Measurements from ENCODE around the gene SHC2.
"Not testable (repeated sequence)": the region's sequence is repeated elsewhere in the genome, so short reads cannot be mapped to it uniquely, and the experiment has no call there.

SHC2 gene

GRCh38 chr19:389255-389934, 71.4 kb downstream of the SHC2 start:
- Histone ChIP-seq H3K36me3 (ENCODE audit: insufficient read depth, low read length) (no peaks in the 10 kb centered on the region), H3K9me3 (ENCODE audit: insufficient read depth, low read depth, low read length) (no peaks in the 10 kb centered on the region; the same call in 1 of the 2 replicates), H3K9ac (ENCODE audit: low read depth, low read length) (no peak overlapping the region), H3K4me3 (ENCODE audit: low read length) (no peak overlapping the region), H3K27ac (ENCODE audit: low read depth, low read length) (no peak overlapping the region), H3K27me3 (ENCODE audit: insufficient read depth, low read length) (no peaks in the 10 kb centered on the region), H3K4me1 (ENCODE audit: insufficient read depth, low read length) (peaks cover 24% of the 10 kb centered on the region)
- 82% methylated on average over 21 of the region's 21 CpGs for WGBS

- no peak overlapping the region for H3K4me3 ChIP-seq (ENCODE audit: low read length)
- no peaks in the 10 kb centered on the region for H3K36me3 ChIP-seq (ENCODE audit: insufficient read depth, low read length)
- H3K9me3 ChIP-seq (ENCODE audit: insufficient read depth, low read depth, low read length), result no peaks in the 10 kb centered on the region
- H3K27me3 ChIP-seq (ENCODE audit: insufficient read depth, low read length), result no peaks in the 10 kb centered on the region
- peaks cover 28% of the 10 kb centered on the region for H3K4me1 ChIP-seq (ENCODE audit: insufficient read depth, low read length)
- no peak overlapping the region for H3K9ac ChIP-seq (ENCODE audit: low read depth, low read length)
- WGBS, result 88% methylated on average over 17 of the region's 17 CpGs
- H3K27ac ChIP-seq (ENCODE audit: low read depth, low read length), result no peak overlapping the region
Observed at GRCh38 chr19:388691-389090, 72.1 kb downstream of the SHC2 start.

GRCh38 chr19:387777-388176, 73.1 kb downstream of the SHC2 start:
- Histone ChIP-seq H3K27ac (ENCODE audit: low read depth, low read length) (peak overlapping the region; percentile 71; the same call in 1 of the 2 replicates), H3K4me3 (ENCODE audit: low read length) (no peak overlapping the region), H3K9ac (ENCODE audit: low read depth, low read length) (no peak overlapping the region), H3K36me3 (ENCODE audit: insufficient read depth, low read length) (no peaks in the 10 kb centered on the region), H3K4me1 (ENCODE audit: insufficient read depth, low read length) (peaks cover 28% of the 10 kb centered on the region), H3K27me3 (ENCODE audit: insufficient read depth, low read length) (no peaks in the 10 kb centered on the region), H3K9me3 (ENCODE audit: insufficient read depth, low read depth, low read length) (no peaks in the 10 kb centered on the region)
- WGBS, result 87% methylated on average over 17 of the region's 21 CpGs

- peaks cover 28% of the 10 kb centered on the region for H3K4me1 ChIP-seq (ENCODE audit: insufficient read depth, low read length)
- peak overlapping the region; percentile 75; the same call in 1 of the 2 replicates for H3K27ac ChIP-seq (ENCODE audit: low read depth, low read length)
- not testable (repeated sequence) for H3K27me3 ChIP-seq (ENCODE audit: insufficient read depth, low read length); H3K36me3 ChIP-seq (ENCODE audit: insufficient read depth, low read length); H3K9me3 ChIP-seq (ENCODE audit: insufficient read depth, low read depth, low read length); H3K4me3 ChIP-seq (ENCODE audit: low read length)
- peak overlapping the region; percentile 47; the same call in 1 of the 2 replicates for H3K9ac ChIP-seq (ENCODE audit: low read depth, low read length)
- WGBS, result 21% methylated on average over 18 of the region's 22 CpGs
Observed at GRCh38 chr19:386632-387301, 74.1 kb downstream of the SHC2 start.

GRCh38 chr19:386189-386588, 74.6 kb downstream of the SHC2 start:
- peak overlapping the region; percentile 49; the same call in 1 of the 2 replicates for H3K27ac ChIP-seq (ENCODE audit: low read depth, low read length)
- H3K4me3 ChIP-seq (ENCODE audit: low read length); H3K36me3 ChIP-seq (ENCODE audit: insufficient read depth, low read length); H3K27me3 ChIP-seq (ENCODE audit: insufficient read depth, low read length); H3K9me3 ChIP-seq (ENCODE audit: insufficient read depth, low read depth, low read length): not testable (repeated sequence)
- H3K9ac ChIP-seq (ENCODE audit: low read depth, low read length), result peak overlapping the region; percentile 47; the same call in 1 of the 2 replicates
- peaks cover 28% of the 10 kb centered on the region for H3K4me1 ChIP-seq (ENCODE audit: insufficient read depth, low read length)
- 90% methylated on average over 7 of the region's 8 CpGs for WGBS

- Histone ChIP-seq H3K4me1 (ENCODE audit: insufficient read depth, low read length) (peaks cover 28% of the 10 kb centered on the region), H3K27ac (ENCODE audit: low read depth, low read length) (no peak overlapping the region; the same call in 1 of the 2 replicates), H3K27me3 (ENCODE audit: insufficient read depth, low read length) (no peaks in the 10 kb centered on the region), H3K9ac (ENCODE audit: low read depth, low read length) (no peak overlapping the region), H3K36me3 (ENCODE audit: insufficient read depth, low read length) (no peaks in the 10 kb centered on the region), H3K4me3 (ENCODE audit: low read length) (no peak overlapping the region), H3K9me3 (ENCODE audit: insufficient read depth, low read depth, low read length) (no peaks in the 10 kb centered on the region)
- 76% methylated on average over 9 of the region's 9 CpGs for WGBS
Observed at GRCh38 chr19:384799-385169, 76.0 kb downstream of the SHC2 start.

- WGBS, result 36% methylated on average over 44 of the region's 44 CpGs
- H3K4me3 ChIP-seq (ENCODE audit: low read length), result no peak overlapping the region
Observed at GRCh38 chr19:383922-384798, 76.7 kb downstream of the SHC2 start.

GRCh38 chr19:383040-383439, 77.8 kb downstream of the SHC2 start:
- Histone ChIP-seq H3K36me3 (ENCODE audit: insufficient read depth, low read length) (no peaks in the 10 kb centered on the region), H3K4me3 (ENCODE audit: low read length) (no peak overlapping the region), H3K4me1 (ENCODE audit: insufficient read depth, low read length) (peaks cover 17% of the 10 kb centered on the region), H3K9ac (ENCODE audit: low read depth, low read length) (no peak overlapping the region), H3K9me3 (ENCODE audit: insufficient read depth, low read depth, low read length) (no peaks in the 10 kb centered on the region), H3K27ac (ENCODE audit: low read depth, low read length) (no peak overlapping the region), H3K27me3 (ENCODE audit: insufficient read depth, low read length) (no peaks in the 10 kb centered on the region)
- 91% methylated on average over 19 of the region's 19 CpGs for WGBS

More at GRCh38 chr19:383922-384798, 76.7 kb downstream of the SHC2 start:
- no peaks in the 10 kb centered on the region for H3K27me3 ChIP-seq (ENCODE audit: insufficient read depth, low read length)
- H3K27ac ChIP-seq (ENCODE audit: low read depth, low read length), result peak overlapping the region; percentile 53; the same call in 1 of the 2 replicates
- no peaks in the 10 kb centered on the region for H3K36me3 ChIP-seq (ENCODE audit: insufficient read depth, low read length)
- peaks cover 23% of the 10 kb centered on the region for H3K4me1 ChIP-seq (ENCODE audit: insufficient read depth, low read length)
- H3K9me3 ChIP-seq (ENCODE audit: insufficient read depth, low read depth, low read length), result no peaks in the 10 kb centered on the region
- H3K9ac ChIP-seq (ENCODE audit: low read depth, low read length), result no peak overlapping the region

GRCh38 chr19:382578-382977, 78.3 kb downstream of the SHC2 start:
- not testable (repeated sequence) for H3K27ac ChIP-seq (ENCODE audit: low read depth, low read length); H3K4me3 ChIP-seq (ENCODE audit: low read length); H3K9me3 ChIP-seq (ENCODE audit: insufficient read depth, low read depth, low read length); H3K9ac ChIP-seq (ENCODE audit: low read depth, low read length); H3K36me3 ChIP-seq (ENCODE audit: insufficient read depth, low read length); H3K27me3 ChIP-seq (ENCODE audit: insufficient read depth, low read length)
- peaks cover 15% of the 10 kb centered on the region for H3K4me1 ChIP-seq (ENCODE audit: insufficient read depth, low read length)
- WGBS, result 82% methylated on average over 7 of the region's 9 CpGs

- not testable (repeated sequence) for H3K27ac ChIP-seq (ENCODE audit: low read depth, low read length); H3K9me3 ChIP-seq (ENCODE audit: insufficient read depth, low read depth, low read length)
- 84% methylated on average over 10 of the region's 11 CpGs for WGBS
Observed at GRCh38 chr19:381901-382300, 78.9 kb downstream of the SHC2 start.

More at GRCh38 chr19:381901-382300, 78.9 kb downstream of the SHC2 start:
- H3K4me3 ChIP-seq (ENCODE audit: low read length); H3K9ac ChIP-seq (ENCODE audit: low read depth, low read length); H3K36me3 ChIP-seq (ENCODE audit: insufficient read depth, low read length); H3K27me3 ChIP-seq (ENCODE audit: insufficient read depth, low read length): not testable (repeated sequence)
- H3K4me1 ChIP-seq (ENCODE audit: insufficient read depth, low read length), result peaks cover 11% of the 10 kb centered on the region; the same call in 1 of the 2 replicates
